GM19240 (cell line): ENCODE measurements around the gene C14orf119.

Experiments
- DNase-seq: peaks from one replicate; pipeline ENCODE4 v3.0.0; 2011; ENCODE audit warnings: low spot score; ENCODE audit not compliant: insufficient read length

C14orf119 gene, protein sequence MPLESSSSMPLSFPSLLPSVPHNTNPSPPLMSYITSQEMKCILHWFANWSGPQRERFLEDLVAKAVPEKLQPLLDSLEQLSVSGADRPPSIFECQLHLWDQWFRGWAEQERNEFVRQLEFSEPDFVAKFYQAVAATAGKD

DNA sequence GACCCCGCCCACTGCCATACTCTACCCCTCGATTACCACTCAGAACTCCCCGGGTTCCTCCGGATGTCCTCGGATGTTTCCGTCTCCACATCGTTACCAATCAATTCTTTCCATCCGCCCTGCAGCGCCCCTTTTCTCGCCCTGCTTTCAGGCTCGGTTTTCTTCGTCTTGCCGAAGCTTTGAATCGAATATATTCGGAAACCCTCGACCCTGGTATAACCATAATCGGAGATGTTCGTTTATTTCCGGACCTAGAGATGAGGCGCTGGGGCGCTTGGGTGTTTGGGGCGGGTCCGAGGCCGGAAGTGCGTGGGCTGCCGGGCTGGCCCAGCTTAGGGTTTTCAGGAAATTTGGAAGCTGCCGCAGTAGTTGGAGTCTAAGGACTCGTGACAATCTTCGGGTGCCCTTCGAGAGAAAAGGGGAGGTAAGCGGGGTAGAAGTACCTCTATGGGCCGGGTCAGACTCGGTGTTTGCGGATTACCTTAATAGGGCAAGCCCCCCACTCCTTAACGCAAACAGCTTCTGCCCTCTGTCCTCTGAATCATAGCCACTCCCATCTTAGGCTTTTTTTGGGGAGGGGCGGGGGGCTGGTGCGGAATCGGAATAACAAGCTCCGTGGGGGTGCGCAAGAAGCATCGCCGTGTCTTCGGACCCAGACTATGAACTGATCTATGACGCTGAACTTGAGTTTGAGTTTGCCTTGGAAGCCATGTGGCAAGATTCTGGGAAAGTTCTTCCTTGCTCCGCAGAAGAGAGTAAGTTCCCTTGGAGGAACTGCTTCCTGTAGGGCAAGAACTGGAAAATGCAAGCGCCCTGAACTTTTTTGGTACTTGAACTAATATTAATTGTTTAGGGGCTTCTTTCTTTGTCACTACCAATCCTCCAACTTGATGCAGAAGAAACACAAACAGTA, at the start of gene C14orf119:
Gene C14orf119, plus strand, starts transcription at position 310 of the 913 bp plus-strand sequence. CDS start 2,154 bp downstream, outside the sequence.
- peak; percentile 91 for DNase-seq

DNA sequence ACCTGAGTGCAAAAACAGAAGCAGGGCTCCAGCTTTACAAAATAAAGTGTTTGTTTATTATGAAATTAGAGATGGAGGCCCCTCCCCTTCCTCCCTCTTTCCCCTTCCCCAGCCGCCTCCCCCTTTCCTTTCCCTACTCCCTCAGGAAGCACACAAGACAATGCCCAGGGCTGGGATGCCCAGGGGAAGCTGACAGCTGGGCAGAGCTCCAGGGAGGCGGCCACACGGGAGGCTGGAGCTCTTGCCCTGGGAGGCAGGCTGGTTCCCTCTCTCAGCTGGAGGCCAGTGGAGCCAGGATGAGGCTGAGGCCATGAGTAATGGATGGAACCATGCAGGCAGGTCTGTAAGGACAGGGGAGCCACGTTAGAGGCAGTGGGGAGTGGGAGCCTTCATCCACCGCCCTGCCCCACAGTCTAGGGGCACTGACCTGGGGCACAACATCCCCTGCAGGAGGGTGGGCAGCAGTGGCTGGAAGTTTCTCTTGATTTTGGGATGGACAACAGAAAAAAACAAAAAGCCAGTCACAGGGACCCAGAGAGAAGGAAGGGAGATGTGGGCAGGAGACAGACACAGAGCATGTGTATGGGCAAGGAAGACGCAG, 48.2 kb upstream of the C14orf119 start:
- no peak for DNase-seq

DNA sequence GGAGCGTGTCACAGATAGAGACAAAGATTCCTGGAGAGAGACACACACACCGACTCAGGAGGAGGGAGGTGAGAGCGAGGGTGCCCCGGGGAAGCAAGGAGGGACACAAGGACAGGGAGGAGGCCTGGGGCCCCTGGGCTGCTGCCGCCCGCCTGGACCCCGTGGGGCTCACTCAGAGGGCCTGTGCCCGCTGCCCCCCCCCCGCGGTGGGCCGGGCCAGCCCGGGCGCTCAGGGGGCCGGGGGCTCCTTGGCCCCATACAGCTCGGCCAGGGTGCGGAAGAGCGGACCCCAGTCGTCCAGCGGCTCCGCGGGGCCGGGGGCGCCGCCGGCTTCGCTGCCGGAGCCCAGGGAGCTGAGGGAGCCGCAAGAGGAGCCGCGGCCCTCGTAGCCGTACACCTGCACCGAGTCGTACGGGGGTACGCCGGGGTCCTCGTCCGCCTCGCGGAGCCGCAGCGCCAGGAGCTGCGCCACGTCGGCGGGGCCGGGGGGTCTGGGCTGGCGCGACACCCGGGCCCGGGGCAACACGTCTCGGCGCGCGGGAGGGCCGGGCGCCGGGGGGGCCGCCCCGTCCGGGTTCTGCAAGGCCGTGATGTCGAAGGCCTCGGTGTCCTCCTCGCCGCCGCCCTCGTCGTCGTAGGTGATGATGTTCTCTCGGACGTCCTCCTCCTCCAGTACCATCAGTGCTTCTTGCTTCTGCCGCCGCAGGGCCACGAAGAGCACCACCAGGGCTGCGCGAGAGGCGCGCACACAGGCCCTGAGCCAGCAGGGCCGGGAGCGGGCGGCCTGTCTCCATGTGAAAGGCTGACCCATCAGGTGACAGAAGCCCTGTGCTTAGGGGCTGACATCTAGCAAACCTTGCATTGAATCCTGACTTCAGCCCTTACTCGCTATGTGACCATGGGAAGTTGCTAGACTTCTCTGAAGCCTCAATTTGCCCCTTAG, 47.3 kb upstream of the C14orf119 start:
- no peak for DNase-seq

DNA sequence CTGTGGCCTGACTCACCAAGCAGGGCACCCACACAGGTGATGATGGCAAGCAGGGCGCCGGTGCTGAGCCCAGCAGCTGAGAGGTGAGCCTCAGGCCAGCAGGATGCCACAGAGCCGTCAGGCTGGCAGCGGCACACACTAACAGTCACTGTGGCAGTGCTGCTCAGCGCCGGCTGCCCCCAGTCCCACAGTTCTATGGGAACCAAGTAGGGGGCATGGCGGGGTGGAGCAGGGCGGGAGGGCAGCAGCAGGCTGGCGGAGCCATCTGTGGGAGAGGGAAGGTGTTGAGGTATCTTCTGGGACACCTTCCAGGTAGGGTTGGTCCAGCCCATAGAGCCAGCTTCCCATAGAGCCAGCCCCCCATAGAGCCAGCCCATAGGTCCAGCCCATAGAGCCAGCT, 46.3 kb upstream of the C14orf119 start:
- no peak for DNase-seq

DNA sequence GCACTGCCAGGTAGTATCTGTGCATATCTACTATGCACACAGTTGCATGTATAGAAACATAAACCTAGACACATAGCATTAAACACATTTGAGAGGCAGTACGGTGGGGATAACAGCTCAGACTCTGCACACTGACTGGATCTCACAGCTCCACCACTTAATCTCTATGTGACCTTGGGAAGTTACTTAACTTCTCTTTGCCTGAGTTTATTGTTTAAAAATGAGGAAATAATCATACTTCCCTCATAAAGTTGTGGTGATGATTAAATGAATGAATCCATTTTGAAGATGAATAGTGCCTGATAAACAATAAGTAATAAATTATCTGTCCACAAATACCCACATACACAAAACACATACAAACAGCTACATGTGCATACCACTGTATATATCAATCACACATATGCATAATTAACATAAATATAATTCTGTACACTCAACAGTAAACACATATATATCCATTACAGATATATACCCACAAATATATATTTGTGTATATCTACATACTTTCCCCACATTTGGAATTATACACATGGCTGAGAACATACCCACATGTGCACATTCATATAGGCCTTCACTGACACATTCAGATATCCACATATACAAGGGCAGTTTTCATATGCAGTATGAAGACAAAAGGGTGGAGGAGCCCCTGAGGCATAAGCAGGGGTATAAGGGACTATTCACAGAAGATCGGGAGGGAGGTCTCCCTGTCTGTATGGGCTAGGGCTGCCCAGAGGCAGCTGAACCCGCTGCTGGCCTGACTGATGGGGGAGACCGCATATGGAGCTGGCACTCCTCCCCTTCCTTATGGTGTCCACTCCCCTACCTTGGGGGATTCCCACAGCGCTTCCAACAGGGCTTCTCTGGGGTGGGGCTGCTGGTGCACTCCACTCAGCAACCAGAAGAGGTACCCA, 43.9 kb upstream of the C14orf119 start:
- no peak for DNase-seq

DNA sequence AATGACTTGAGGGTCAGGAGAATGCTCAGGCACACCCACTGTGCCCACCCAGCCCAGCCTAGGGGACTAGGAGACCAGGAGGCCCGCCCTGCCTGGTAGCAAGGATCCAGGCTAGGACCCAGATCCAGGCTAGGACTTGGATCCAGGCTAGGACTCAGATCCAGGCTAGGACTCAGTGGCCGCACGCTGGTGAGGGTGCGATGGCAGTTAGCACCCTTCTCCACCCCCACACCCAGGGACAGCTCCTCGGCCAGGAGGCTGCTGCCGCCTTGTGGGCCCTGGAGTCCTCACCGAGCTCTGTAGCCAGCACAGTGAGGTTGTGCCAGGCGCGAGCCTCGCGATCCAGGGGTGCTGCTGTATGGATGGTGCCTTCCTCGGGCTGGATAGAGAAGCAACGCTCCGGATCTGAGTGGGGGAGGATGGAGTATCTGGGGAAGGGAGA, 43.1 kb upstream of the C14orf119 start:
- no peak for DNase-seq

DNA sequence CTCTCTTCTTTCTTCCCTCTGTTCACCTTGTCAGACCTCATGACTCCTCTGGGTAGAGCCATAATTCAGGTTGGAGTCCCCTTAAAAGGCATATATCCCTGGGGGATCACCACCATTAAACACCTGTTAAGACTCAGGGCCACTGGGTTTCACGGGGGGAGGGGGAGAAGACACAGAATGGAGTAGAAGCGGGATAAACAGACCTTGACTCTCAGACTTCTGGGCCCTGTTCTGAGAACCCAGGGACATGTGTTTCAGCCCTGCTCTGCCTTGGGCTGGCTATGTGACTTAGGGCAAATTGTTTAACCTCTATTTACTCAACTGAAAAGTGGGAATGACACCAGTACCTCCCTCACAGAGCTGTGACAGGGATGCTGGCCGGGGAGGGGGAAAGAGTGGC, 42.6 kb upstream of the C14orf119 start:
- no peak for DNase-seq

DNA sequence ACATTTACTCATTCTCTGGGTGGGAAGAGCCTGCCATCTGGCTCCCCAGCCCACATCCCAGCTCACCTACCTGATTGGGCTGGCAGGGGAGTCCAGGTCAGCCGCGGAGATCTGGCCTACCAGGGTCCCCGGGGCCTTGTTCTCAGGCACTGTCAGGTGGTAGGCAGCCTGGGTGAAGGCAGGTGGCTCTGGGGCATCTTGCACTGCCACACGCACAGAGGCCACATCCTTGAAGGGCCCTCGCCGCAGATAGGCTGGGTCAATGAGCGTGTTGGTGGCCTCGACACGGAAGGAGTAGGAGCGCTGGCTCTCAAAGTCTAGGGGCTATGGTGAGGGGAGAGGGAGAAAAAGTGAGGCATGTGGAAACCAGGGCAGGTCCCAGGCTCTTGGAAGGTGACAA, 41.9 kb upstream of the C14orf119 start:
- DNase-seq = no peak

DNA sequence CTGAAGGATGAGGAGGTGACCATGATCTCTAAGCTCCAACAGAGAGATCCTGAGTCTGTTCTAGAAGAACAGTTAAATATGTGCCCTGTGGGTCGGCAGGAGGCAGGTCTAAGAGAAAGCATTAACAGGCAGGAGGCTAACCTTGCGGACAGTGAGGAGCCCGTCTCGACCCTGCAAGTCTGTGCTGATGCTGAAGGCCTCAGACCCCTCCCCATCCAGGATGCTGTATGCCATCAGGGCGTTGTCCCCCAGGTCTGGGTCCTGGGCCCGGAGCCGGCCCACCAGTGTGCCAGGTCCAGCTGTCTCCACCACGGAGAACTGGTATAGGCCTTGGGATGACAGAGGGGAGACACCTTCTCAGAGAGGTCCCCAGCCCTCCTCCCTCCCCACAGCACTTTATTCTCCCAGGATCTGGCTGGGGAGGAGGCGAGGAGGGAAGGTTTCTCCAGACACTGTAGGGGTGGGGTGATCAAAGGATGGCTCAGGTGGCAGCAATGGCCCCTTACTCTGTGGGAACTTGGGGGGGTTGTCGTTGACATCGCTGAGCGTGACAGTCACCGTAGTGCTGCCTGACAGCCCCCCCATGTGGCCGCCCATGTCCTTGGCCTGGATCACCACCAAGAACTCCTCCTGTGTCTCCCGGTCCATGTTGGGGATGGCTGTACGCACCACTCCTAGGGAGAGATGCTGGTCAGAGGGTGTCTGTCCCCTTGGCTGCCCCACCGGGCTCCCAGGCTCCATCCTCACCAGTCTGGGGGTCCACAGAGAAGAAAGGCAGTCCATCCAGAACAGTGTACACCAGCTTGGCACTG, 41.1 kb upstream of the C14orf119 start:
- DNase-seq = no peak

DNA sequence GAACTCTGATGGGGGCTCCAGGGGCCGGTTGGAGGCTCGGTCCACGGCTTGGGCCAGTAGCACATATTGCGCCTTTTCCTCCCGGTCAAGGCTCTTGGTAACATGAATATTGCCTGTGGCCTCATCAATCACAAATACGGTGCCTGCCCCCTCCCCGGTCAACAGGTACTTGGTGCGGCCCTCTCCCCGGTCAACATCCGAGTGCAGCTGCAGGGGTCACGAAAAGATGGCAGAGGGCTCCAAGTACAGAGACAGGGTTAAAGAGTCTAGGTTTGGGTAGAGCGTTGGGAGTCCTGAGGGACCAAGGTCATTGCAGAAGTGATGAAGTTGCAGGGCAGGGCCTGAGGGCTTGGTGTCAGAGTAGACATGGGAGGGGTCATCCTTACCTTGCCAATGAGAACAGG, 40.2 kb upstream of the C14orf119 start:
- no peak for DNase-seq

DNA sequence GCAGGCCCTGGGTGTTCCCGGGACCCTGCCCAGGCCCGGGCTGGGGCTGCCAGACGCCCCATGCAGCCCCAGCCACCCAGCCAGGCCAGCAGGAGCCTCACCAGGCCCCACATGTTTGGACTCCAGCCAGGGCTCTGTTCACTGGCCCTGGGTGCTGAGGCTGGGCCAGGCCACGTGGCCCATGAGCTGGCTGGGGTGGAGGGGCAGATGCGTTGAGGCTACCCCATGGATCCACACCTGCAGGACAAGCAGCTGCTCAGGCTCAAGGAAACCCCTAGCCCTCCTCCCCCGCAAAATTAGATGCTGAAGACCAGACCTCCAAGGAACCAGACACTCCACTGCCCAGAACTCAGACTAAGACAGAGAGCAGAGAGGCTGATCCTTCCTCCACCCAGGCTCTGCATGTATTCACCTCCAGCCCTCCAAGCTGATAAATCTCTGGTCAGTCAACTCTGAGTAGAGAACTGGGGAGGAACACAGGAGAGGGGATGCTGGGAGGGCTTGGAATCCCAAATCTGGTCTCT, 39.6 kb upstream of the C14orf119 start:
- no peak for DNase-seq

DNA sequence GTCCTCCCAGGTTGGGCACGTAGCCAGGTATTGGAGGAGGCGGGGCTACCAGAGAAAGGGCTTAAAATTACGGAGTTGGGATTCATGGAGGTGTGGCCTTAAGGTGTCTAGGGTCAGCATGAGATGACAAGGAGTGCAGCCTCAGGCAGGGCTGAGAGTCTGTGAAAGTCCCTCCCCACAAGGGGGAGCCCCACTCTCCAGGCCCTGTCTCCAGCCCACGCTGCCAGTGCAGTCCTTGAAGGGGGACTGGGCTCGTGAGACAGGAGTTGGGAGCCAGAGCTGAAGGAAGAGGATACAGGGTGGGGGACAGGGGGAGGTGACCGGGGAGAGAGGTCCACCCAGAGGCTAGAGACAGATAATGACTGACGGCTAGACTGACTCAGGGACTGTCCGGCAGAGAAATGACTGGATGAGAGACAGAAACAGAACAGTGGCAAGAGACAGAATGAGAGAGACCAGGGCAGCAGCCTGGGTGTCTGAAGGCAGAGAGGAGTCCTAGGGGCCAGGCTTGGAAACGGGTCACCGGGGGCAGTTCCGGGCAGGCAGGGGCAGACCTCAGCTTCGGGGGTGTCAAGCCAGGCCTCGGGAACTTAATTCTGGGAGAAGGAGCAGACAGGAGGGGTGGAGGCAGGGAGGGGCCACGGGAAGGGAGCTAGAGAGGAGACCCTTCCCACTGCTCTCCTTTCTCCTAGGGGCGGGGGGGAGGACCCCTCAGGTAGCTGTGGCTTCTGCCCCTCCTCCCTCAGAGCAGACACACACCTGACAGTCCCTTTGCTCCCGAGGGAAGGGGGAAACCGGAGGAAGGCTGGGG, 39.0 kb upstream of the C14orf119 start:
- DNase-seq = peak; percentile 97

DNA sequence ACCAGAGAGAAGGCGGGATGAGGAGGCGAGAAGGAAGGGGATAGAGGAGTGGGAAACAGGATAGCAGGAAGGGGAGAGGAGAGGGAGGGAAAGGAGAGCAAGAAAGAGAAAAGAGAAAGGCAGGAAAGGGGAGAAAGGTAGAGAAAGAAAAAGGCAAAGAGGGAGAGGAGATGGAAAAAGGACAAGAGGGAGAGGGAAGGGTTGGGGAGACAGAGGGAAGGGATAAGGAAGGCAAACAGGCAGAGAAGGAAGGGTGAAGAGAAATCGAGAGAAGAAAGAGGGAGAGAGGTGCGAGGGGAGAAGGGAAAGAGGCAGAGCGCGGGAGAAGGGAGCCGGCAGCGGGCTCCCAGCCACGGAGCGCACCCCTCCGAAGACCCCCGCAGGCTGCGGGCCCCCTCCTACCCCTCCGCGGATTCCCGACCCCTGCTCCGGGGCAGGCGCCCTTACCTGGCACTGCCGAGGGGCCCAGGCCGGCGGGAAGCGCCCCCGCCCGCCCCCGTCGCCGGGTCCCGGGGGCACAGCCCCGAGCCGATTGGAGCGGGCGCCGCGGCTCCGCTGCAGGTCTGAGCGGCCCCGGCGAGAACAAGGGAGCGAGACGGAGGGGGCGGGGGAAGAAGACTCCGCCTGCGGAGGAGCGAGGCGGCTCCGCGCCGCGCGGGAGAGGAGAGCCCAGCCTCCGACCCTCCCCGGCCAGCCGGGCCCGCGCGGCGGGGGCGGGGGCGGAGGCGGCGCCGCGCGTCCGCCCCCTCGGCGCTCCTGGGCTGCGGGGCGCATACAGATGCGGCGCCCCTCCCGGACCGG, 38.1 kb upstream of the C14orf119 start, which contains the start of gene CDH24:
Gene CDH24, minus strand, starts transcription at position 565 of the 801 bp plus-strand sequence. CDS start 1,787 bp downstream, outside the sequence.
- DNase-seq = peak; percentile 84

DNA sequence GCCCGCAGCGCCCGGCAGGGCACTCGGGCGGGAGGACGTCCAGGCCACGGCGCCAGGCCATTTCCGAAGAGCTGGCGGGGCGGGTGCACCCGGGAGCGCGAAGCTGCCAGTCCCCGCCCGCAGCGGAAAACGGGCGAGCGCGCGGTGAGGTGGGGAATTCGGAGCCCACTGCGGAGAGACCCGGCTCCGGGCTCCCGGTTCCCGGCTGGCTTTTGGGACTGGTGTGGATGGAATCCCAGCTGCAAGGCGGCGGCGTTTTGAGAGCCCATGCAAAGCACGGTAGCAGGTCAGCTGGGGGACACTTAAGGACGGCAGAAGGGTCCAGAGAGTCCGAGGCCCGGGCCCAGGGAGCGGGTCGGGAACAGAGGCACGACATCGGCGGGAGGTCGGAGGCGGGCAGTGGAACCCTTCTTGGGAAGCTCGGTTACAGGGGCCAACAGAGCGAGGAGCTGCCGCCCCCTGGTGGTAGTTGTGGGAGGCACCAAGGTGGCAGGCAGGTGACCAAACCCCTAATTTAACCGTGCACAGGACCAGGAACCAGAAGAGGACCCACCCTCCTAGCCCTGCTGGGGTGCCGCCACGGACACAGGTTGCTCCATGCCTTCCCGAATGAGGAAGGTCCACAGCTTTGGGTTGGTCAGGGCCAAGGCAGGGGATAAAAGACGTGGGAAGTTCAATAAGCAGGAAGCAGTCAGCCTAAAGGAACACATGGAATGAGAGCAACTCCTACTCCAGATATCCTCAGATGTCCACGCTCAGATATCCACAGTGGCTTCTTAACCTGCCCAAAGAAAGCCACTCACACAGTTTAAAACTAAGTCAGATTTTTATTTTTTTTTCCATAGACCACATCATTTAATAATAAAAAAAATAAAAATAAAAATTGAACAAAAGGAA, 37.3 kb upstream of the C14orf119 start:
- peak; percentile 98 for DNase-seq

DNA sequence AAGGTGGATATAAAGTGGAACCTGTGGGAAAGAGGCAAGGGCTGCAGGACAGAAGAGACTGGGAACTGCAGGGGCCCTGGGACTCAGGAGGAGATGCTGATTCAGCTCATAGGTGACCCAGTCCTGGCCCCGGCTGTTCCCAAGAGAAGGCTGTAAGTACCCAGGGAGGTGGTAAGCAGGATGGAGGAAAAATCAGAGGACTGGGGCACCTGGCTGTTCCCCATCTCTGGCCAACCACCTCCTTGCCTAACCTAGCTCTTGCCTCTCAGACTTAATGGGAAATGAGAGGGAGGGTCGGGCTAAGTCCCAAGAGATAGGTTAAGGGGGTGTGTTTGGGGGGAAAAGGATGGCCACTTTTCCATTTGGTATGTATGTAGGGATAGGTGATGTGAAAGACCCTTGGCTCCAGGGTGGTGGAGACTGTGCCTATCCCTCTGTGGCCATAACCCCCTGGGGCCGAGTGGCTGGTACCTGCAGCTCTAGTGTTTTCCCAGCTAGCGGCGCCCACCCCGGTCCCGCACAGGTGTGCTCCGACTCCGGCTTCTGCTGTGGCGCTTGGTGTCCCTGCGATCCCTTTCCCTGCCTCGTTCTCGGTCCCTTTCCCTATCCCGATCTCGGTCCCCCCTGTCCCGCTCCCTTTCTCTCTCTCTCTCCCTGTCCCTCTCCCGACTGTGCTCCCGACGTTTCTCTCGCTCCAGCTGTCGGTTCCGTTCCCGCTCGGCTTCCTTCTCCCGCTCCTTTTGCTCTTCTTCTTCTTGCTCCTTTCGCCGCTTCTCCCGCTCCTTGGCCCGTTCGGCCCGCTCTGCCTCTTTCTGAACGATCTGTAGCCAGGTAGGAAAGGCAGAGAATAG, 36.4 kb upstream of the C14orf119 start:
- DNase-seq = no peak
